ENCODE results near the gene ZNF653. TPM values are rescaled to one million over a fixed set of nuclear protein-coding genes. Genes with fewer than 3 reads are reported as not detected.

ZNF653 gene
- 10 to 100 TPM; 23.7 to 23.8 TPM for total RNA-seq

- no peaks in the 10 kb centered on the region for H3K36me3 Mint-ChIP-seq
- H3K27ac Mint-ChIP-seq = peak within 1 kb of the TSS; percentile 85 to 89
- peaks cover 16 to 19% of the 10 kb centered on the region in 2 donors for H3K4me1 Mint-ChIP-seq (ENCODE audit: low read depth in 2 of 2)
- no peaks in the 10 kb centered on the region for H3K27me3 Mint-ChIP-seq
- peak; percentile 95 for DNase-seq (ENCODE audit: low spot score)
- ATAC-seq = peak; percentile 81 to 85
- H3K9me3 Mint-ChIP-seq = no peaks in the 10 kb centered on the region
- H3K4me3 Mint-ChIP-seq = peak within 1 kb of the TSS; percentile 91
Observed at GRCh38 chr19:11505504-11506100, at the start of gene ZNF653. TSS of gene ZNF653 (minus strand) at chr19:11505839. CDS start at chr19:11505786, 53 bp downstream.

GRCh38 chr19:11555246-11555645 is 49.6 kb upstream of the ZNF653 start:
- H3K4me1 Mint-ChIP-seq (ENCODE audit: low read depth in 2 of 2) = peaks cover 31% of the 10 kb centered on the region in 2 donors
- ATAC-seq (no peak), DNase-seq (ENCODE audit: low spot score) (no peak)
- H3K4me3 Mint-ChIP-seq = no peak overlapping the region
- no peaks in the 10 kb centered on the region for H3K9me3 Mint-ChIP-seq
- H3K27me3 Mint-ChIP-seq = no peaks in the 10 kb centered on the region
- H3K27ac Mint-ChIP-seq = peak overlapping the region in 1 of 2 donors; percentile 55
- no peaks in the 10 kb centered on the region for H3K36me3 Mint-ChIP-seq

GRCh38 chr19:11554160-11554559 is 48.5 kb upstream of the ZNF653 start:
- H3K4me1 Mint-ChIP-seq (ENCODE audit: low read depth in 2 of 2) = peaks cover 24 to 26% of the 10 kb centered on the region in 2 donors
- DNase-seq (ENCODE audit: low spot score) (no peak), ATAC-seq (no peak)
- H3K27ac Mint-ChIP-seq = no peak overlapping the region
- no peak overlapping the region for H3K4me3 Mint-ChIP-seq
- H3K27me3 Mint-ChIP-seq = no peaks in the 10 kb centered on the region
- H3K36me3 Mint-ChIP-seq = no peaks in the 10 kb centered on the region
- no peaks in the 10 kb centered on the region for H3K9me3 Mint-ChIP-seq

- Mint-ChIP-seq H3K4me1 (ENCODE audit: low read depth in 2 of 2) (peaks cover 15 to 17% of the 10 kb centered on the region in 2 donors), H3K27ac (no peak overlapping the region), H3K36me3 (no peaks in the 10 kb centered on the region), H3K9me3 (no peaks in the 10 kb centered on the region), H3K27me3 (no peaks in the 10 kb centered on the region), H3K4me3 (no peak overlapping the region)
- no peak for ATAC-seq
- no peak for DNase-seq (ENCODE audit: low spot score)
Observed at GRCh38 chr19:11552666-11553372, 47.2 kb upstream of the ZNF653 start.

- DNase-seq (ENCODE audit: low spot score) (no peak), ATAC-seq (peak; percentile 33 to 35)
- H3K27ac Mint-ChIP-seq = no peak overlapping the region
- no peaks in the 10 kb centered on the region for H3K9me3 Mint-ChIP-seq
- H3K4me1 Mint-ChIP-seq (ENCODE audit: low read depth in 2 of 2) = peaks cover 9 to 10% of the 10 kb centered on the region in 2 donors
- no peaks in the 10 kb centered on the region for H3K27me3 Mint-ChIP-seq
- no peaks in the 10 kb centered on the region for H3K36me3 Mint-ChIP-seq
- H3K4me3 Mint-ChIP-seq = no peak overlapping the region
Observed at GRCh38 chr19:11551603-11552235, 46.1 kb upstream of the ZNF653 start.

GRCh38 chr19:11550265-11550664 is 44.6 kb upstream of the ZNF653 start:
- DNase-seq (ENCODE audit: low spot score) = no peak
- no peaks in the 10 kb centered on the region for H3K27me3 Mint-ChIP-seq
- no peaks in the 10 kb centered on the region for H3K36me3 Mint-ChIP-seq

GRCh38 chr19:11549386-11549953 is 43.8 kb upstream of the ZNF653 start:
- H3K9me3 Mint-ChIP-seq = no peaks in the 10 kb centered on the region
- no peak for DNase-seq (ENCODE audit: low spot score)
- no peak for ATAC-seq
- peaks cover 0 to 3% of the 10 kb centered on the region in 2 donors for H3K27me3 Mint-ChIP-seq
- no peaks in the 10 kb centered on the region for H3K36me3 Mint-ChIP-seq
- no peaks in the 10 kb centered on the region for H3K4me1 Mint-ChIP-seq (ENCODE audit: low read depth in 2 of 2)
- no peak overlapping the region for H3K27ac Mint-ChIP-seq
- H3K4me3 Mint-ChIP-seq = no peak overlapping the region

More at GRCh38 chr19:11550265-11550664, 44.6 kb upstream of the ZNF653 start:
- Mint-ChIP-seq H3K4me1 (ENCODE audit: low read depth in 2 of 2) (peaks cover under 1% of the 10 kb centered on the region in 2 donors), H3K4me3 (no peak overlapping the region), H3K27ac (no peak overlapping the region), H3K9me3 (no peaks in the 10 kb centered on the region)
- ATAC-seq = no peak

GRCh38 chr19:11547929-11548700 is 42.5 kb upstream of the ZNF653 start:
- Mint-ChIP-seq H3K27ac (no peak overlapping the region), H3K9me3 (no peaks in the 10 kb centered on the region), H3K4me3 (no peak overlapping the region), H3K36me3 (no peaks in the 10 kb centered on the region), H3K27me3 (peaks cover 8 to 9% of the 10 kb centered on the region in 2 donors), H3K4me1 (ENCODE audit: low read depth in 2 of 2) (no peaks in the 10 kb centered on the region)
- DNase-seq (ENCODE audit: low spot score) (no peak), ATAC-seq (no peak)

- H3K36me3 Mint-ChIP-seq = no peaks in the 10 kb centered on the region
- no peaks in the 10 kb centered on the region for H3K9me3 Mint-ChIP-seq
- DNase-seq (ENCODE audit: low spot score) (no peak), ATAC-seq (no peak)
- no peak overlapping the region for H3K4me3 Mint-ChIP-seq
- H3K4me1 Mint-ChIP-seq (ENCODE audit: low read depth in 2 of 2) = peaks cover 0 to 6% of the 10 kb centered on the region in 2 donors
- no peak overlapping the region for H3K27ac Mint-ChIP-seq
- peaks cover 23 to 24% of the 10 kb centered on the region in 2 donors for H3K27me3 Mint-ChIP-seq
Observed at GRCh38 chr19:11541238-11541637, 35.6 kb upstream of the ZNF653 start.

GRCh38 chr19:11540645-11541044 is 35.0 kb upstream of the ZNF653 start:
- Mint-ChIP-seq H3K4me3 (no peak overlapping the region), H3K27ac (no peak overlapping the region), H3K27me3 (peaks cover 23 to 24% of the 10 kb centered on the region in 2 donors), H3K36me3 (no peaks in the 10 kb centered on the region), H3K9me3 (no peaks in the 10 kb centered on the region), H3K4me1 (ENCODE audit: low read depth in 2 of 2) (peaks cover 1 to 8% of the 10 kb centered on the region in 2 donors)
- no peak for DNase-seq (ENCODE audit: low spot score)
- ATAC-seq = no peak

GRCh38 chr19:11539495-11540365 is 34.1 kb upstream of the ZNF653 start:
- no peak for DNase-seq (ENCODE audit: low spot score)
- Mint-ChIP-seq H3K4me3 (no peak overlapping the region), H3K9me3 (no peaks in the 10 kb centered on the region), H3K36me3 (no peaks in the 10 kb centered on the region), H3K4me1 (ENCODE audit: low read depth in 2 of 2) (peaks cover 6 to 13% of the 10 kb centered on the region in 2 donors), H3K27ac (no peak overlapping the region), H3K27me3 (peaks cover 20 to 23% of the 10 kb centered on the region in 2 donors)
- no peak for ATAC-seq

GRCh38 chr19:11538232-11539036 is 32.8 kb upstream of the ZNF653 start, which contains the start of gene CNN1:
TSS of gene CNN1 (plus strand) at chr19:11538851. CDS start at chr19:11538928, 77 bp downstream.
- no peak within 1 kb of the TSS for H3K27ac Mint-ChIP-seq

More at GRCh38 chr19:11538232-11539036, 32.8 kb upstream of the ZNF653 start, which contains the start of gene CNN1:
- H3K27me3 Mint-ChIP-seq = peaks cover 14 to 16% of the 10 kb centered on the region in 2 donors
- H3K4me3 Mint-ChIP-seq = no peak within 1 kb of the TSS
- H3K9me3 Mint-ChIP-seq = no peaks in the 10 kb centered on the region
- H3K36me3 Mint-ChIP-seq = no peaks in the 10 kb centered on the region
- no peak for ATAC-seq
- no peak for DNase-seq (ENCODE audit: low spot score)
- H3K4me1 Mint-ChIP-seq (ENCODE audit: low read depth in 2 of 2) = peaks cover 11 to 17% of the 10 kb centered on the region in 2 donors

Measured in natural killer cell treated with Interleukin-12 subunit alpha and Interleukin-12 subunit beta and Interleukin-15 and Interleukin-18, amount 100 ng/mL, for 72 hours (primary cell).